Naive thymus-derived CD8-positive, alpha-beta T cell (primary cell): ENCODE results near the gene ZCWPW2. TPM values are rescaled to one million over a fixed set of nuclear protein-coding genes. Genes with fewer than 3 reads are reported as not detected.
A peak's percentile ranks its signal among the peaks of the same experiment; 100 is the strongest.

Experiments used
- ATAC-seq, 2 donors: fragments of 150-1000 bp; cut with Tn5 transposase in 1 of 2; sonication (Bioruptor Pico), chemical (Tn5 transposase) in 1 of 2; 1 replicate in 1 of 2; 2 replicates in 1 of 2; pipeline ENCODE4 v1.10.0; 2021; ENCODE audit warnings: mild to moderate bottlenecking in 2 of 2, moderate library complexity in 2 of 2
- POLR2A ChIA-PET: fragments of 350-600 bp; sonication (Branson Sonifier 250); formaldehyde crosslinking; loops from one replicate; lab custom pipeline; 2021; ENCODE audit warnings: antibody characterized with exemption; lab: Charles Lee
- DNase-seq, 10 donors: peaks; one replicate each; pipeline versions ENCODE4 v3.0.0 to v3.0.0-alpha.2; 2020 to 2022
- H3K27ac Mint-ChIP-seq, 10 donors: one replicate each; pipeline ENCODE4 v1.8.0; 2020 to 2022; ENCODE audit warnings: mild to moderate bottlenecking in 10 of 10, mixed read lengths in 10 of 10, moderate library complexity in 4 of 10, inconsistent platforms in 1 of 10
- H3K27me3 Mint-ChIP-seq, 5 donors: one replicate each; pipeline ENCODE4 v1.8.0; 2021 to 2022; ENCODE audit warnings: mixed read lengths in 5 of 5
- H3K36me3 Mint-ChIP-seq, 3 donors: one replicate each; pipeline ENCODE4 v1.8.0; 2020 to 2022; ENCODE audit warnings: mixed read lengths in 3 of 3, mild to moderate bottlenecking in 2 of 3, inconsistent platforms in 1 of 3
- H3K4me1 Mint-ChIP-seq, 4 donors: one replicate each; pipeline ENCODE4 v1.8.0; 2021 to 2022; ENCODE audit warnings: mixed read lengths in 4 of 4
- H3K4me3 Mint-ChIP-seq, 10 donors: one replicate each; pipeline ENCODE4 v1.8.0; 2020 to 2022; ENCODE audit warnings: mild to moderate bottlenecking in 10 of 10, mixed read lengths in 10 of 10, moderate library complexity in 6 of 10, inconsistent platforms in 1 of 10
- H3K9me3 Mint-ChIP-seq, 9 donors: one replicate each; pipeline ENCODE4 v1.8.0; 2020 to 2022; ENCODE audit warnings: mixed read lengths in 9 of 9, mild to moderate bottlenecking in 3 of 9, inconsistent platforms in 1 of 9, moderate library complexity in 1 of 9
- polyA plus RNA-seq, 3 donors: library from polyadenylated mRNA; unstranded; fragments of 300-500 nt; fragmentation: Illumina TruSeq; gene quantifications; one replicate each; pipeline ENCODE4 v1.2.3, GENCODE V29; 2021
- total RNA-seq, 8 experiments: library from RNA in 2 of 8; stranded (reverse) in 2 of 8; gene quantifications; one replicate each; pipeline ENCODE4 v1.2.3 and lab custom pipeline; 2021 to 2026

Gene ZCWPW2
- total and polyA plus RNA-seq, 5 experiments from 2014 or later, result 0.51 to 1.0 (median 0.68) TPM

GRCh38 chr3:28388978-28389377, 40.5 kb downstream of the ZCWPW2 start:
- Mint-ChIP-seq H3K4me3 (no peak overlapping the region), H3K27ac (no peak overlapping the region), H3K27me3 (peaks cover 0 to 4% (median 0%) of the 10 kb centered on the region in 5 donors), H3K4me1 (no peaks in the 10 kb centered on the region), H3K9me3 (peaks cover 19 to 68% (median 36%) of the 10 kb centered on the region in 9 donors), H3K36me3 (peaks cover 0 to 62% (median 26%) of the 10 kb centered on the region in 3 donors)
- POLR2A ChIA-PET, result no interaction called here
- DNase-seq, result no peak
- ATAC-seq, result no peak

GRCh38 chr3:28399206-28399605, 50.7 kb downstream of the ZCWPW2 start:
- ATAC-seq (no peak), DNase-seq (no peak)
- Mint-ChIP-seq H3K9me3 (peaks cover 37 to 85% (median 57%) of the 10 kb centered on the region in 9 donors), H3K36me3 (peaks cover 3 to 45% (median 18%) of the 10 kb centered on the region in 3 donors), H3K27ac (no peak overlapping the region), H3K4me3 (no peak overlapping the region), H3K27me3 (peaks cover 0 to 4% (median 0%) of the 10 kb centered on the region in 5 donors), H3K4me1 (no peaks in the 10 kb centered on the region)
- POLR2A ChIA-PET, result no interaction called here

GRCh38 chr3:28406241-28406640, 57.7 kb downstream of the ZCWPW2 start:
- DNase-seq (no peak), ATAC-seq (no peak)
- POLR2A ChIA-PET, result no interaction called here
- H3K9me3 Mint-ChIP-seq, result peaks cover 23 to 70% (median 39%) of the 10 kb centered on the region in 9 donors
- no peak overlapping the region for H3K4me3 Mint-ChIP-seq
- H3K4me1 Mint-ChIP-seq, result no peaks in the 10 kb centered on the region
- no peak overlapping the region for H3K27ac Mint-ChIP-seq
- H3K27me3 Mint-ChIP-seq, result peaks cover 0 to 1% (median 0%) of the 10 kb centered on the region in 5 donors
- peaks cover 0 to 32% (median 8%) of the 10 kb centered on the region in 3 donors for H3K36me3 Mint-ChIP-seq

GRCh38 chr3:28449398-28449797, 100.9 kb downstream of the ZCWPW2 start:
- Mint-ChIP-seq H3K36me3 (peaks cover 0 to 4% (median 0%) of the 10 kb centered on the region in 3 donors), H3K4me1 (no peaks in the 10 kb centered on the region), H3K9me3 (peaks cover 6 to 34% (median 25%) of the 10 kb centered on the region in 9 donors), H3K27me3 (no peaks in the 10 kb centered on the region), H3K27ac (no peak overlapping the region), H3K4me3 (no peak overlapping the region)
- POLR2A ChIA-PET, result no interaction called here
- ATAC-seq, result no peak
- DNase-seq, result no peak

GRCh38 chr3:28462866-28463265, 114.3 kb downstream of the ZCWPW2 start:
- H3K36me3 Mint-ChIP-seq, result peaks cover 2 to 23% (median 18%) of the 10 kb centered on the region in 3 donors
- no peak overlapping the region for H3K4me3 Mint-ChIP-seq
- H3K9me3 Mint-ChIP-seq, result peaks cover 3 to 21% (median 17%) of the 10 kb centered on the region in 9 donors
- peaks cover 0 to 7% (median 0%) of the 10 kb centered on the region in 5 donors for H3K27me3 Mint-ChIP-seq
- no peak for ATAC-seq
- POLR2A ChIA-PET, result no interaction called here
- DNase-seq, result no peak
- H3K4me1 Mint-ChIP-seq, result no peaks in the 10 kb centered on the region
- H3K27ac Mint-ChIP-seq, result no peak overlapping the region

GRCh38 chr3:28467414-28467813, 118.9 kb downstream of the ZCWPW2 start:
- no peak for ATAC-seq

GRCh38 chr3:28476194-28476593, 127.7 kb downstream of the ZCWPW2 start:
- POLR2A ChIA-PET, result no interaction called here
- DNase-seq (no peak), ATAC-seq (no peak)
- H3K36me3 Mint-ChIP-seq, result no peaks in the 10 kb centered on the region
- H3K4me1 Mint-ChIP-seq, result no peaks in the 10 kb centered on the region
- H3K27me3 Mint-ChIP-seq, result no peaks in the 10 kb centered on the region
- H3K9me3 Mint-ChIP-seq, result peaks cover 2 to 23% (median 5%) of the 10 kb centered on the region in 9 donors
- H3K27ac Mint-ChIP-seq, result no peak overlapping the region
- H3K4me3 Mint-ChIP-seq, result no peak overlapping the region

More at GRCh38 chr3:28467414-28467813, 118.9 kb downstream of the ZCWPW2 start:
- POLR2A ChIA-PET, result no interaction called here
- Mint-ChIP-seq H3K4me3 (no peak overlapping the region), H3K4me1 (no peaks in the 10 kb centered on the region), H3K36me3 (peaks cover 2 to 12% (median 8%) of the 10 kb centered on the region in 3 donors), H3K27ac (no peak overlapping the region), H3K27me3 (peaks cover 0 to 7% (median 0%) of the 10 kb centered on the region in 5 donors), H3K9me3 (peaks cover 9 to 52% (median 22%) of the 10 kb centered on the region in 9 donors)
- DNase-seq, result no peak

- H3K9me3 Mint-ChIP-seq, result peaks cover 0 to 19% (median 4%) of the 10 kb centered on the region in 9 donors
Measured at GRCh38 chr3:28476764-28477163, 128.2 kb downstream of the ZCWPW2 start.

GRCh38 chr3:28485164-28485563, 136.6 kb downstream of the ZCWPW2 start:
- DNase-seq (peak in 2 of 10 donors; percentile 3 to 19), ATAC-seq (peak in 1 of 2 donors; percentile 25)
- Mint-ChIP-seq H3K36me3 (peaks cover 5 to 49% (median 30%) of the 10 kb centered on the region in 3 donors), H3K4me1 (peaks cover 2 to 6% (median 5%) of the 10 kb centered on the region in 4 donors), H3K4me3 (no peak overlapping the region), H3K9me3 (peaks cover 3 to 42% (median 29%) of the 10 kb centered on the region in 9 donors), H3K27ac (no peak overlapping the region), H3K27me3 (peaks cover 0 to 2% (median 0%) of the 10 kb centered on the region in 5 donors)
- POLR2A ChIA-PET, result no interaction called here

More at GRCh38 chr3:28476764-28477163, 128.2 kb downstream of the ZCWPW2 start:
- Mint-ChIP-seq H3K27ac (no peak overlapping the region), H3K4me3 (no peak overlapping the region), H3K4me1 (no peaks in the 10 kb centered on the region), H3K36me3 (peaks cover 0 to under 1% (median 0%) of the 10 kb centered on the region in 3 donors), H3K27me3 (no peaks in the 10 kb centered on the region)
- ATAC-seq, result no peak
- DNase-seq, result no peak
- POLR2A ChIA-PET, result no interaction called here

GRCh38 chr3:28495301-28495700, 146.8 kb downstream of the ZCWPW2 start:
- H3K27me3 Mint-ChIP-seq, result no peaks in the 10 kb centered on the region
- peaks cover 0 to 5% (median 2%) of the 10 kb centered on the region in 9 donors for H3K9me3 Mint-ChIP-seq
- H3K27ac Mint-ChIP-seq, result no peak overlapping the region
- ATAC-seq (no peak), DNase-seq (no peak)
- POLR2A ChIA-PET, result no interaction called here
- no peaks in the 10 kb centered on the region for H3K4me1 Mint-ChIP-seq
- no peak overlapping the region for H3K4me3 Mint-ChIP-seq
- peaks cover 0 to 12% (median 4%) of the 10 kb centered on the region in 3 donors for H3K36me3 Mint-ChIP-seq

- ATAC-seq (no peak), DNase-seq (no peak)
- H3K27me3 Mint-ChIP-seq, result no peaks in the 10 kb centered on the region
- no peaks in the 10 kb centered on the region for H3K9me3 Mint-ChIP-seq
- H3K4me3 Mint-ChIP-seq, result no peak overlapping the region
- H3K36me3 Mint-ChIP-seq, result peaks cover 0 to 7% (median 0%) of the 10 kb centered on the region in 3 donors
- no peak overlapping the region for H3K27ac Mint-ChIP-seq
- POLR2A ChIA-PET, result no interaction called here
- H3K4me1 Mint-ChIP-seq, result no peaks in the 10 kb centered on the region
Measured at GRCh38 chr3:28502397-28502937, 153.9 kb downstream of the ZCWPW2 start.

GRCh38 chr3:28504976-28505375, 156.5 kb downstream of the ZCWPW2 start:
- Mint-ChIP-seq H3K36me3 (no peaks in the 10 kb centered on the region), H3K4me1 (no peaks in the 10 kb centered on the region), H3K27ac (no peak overlapping the region), H3K27me3 (no peaks in the 10 kb centered on the region), H3K4me3 (no peak overlapping the region), H3K9me3 (peaks cover 0 to 1% (median 0%) of the 10 kb centered on the region in 9 donors)
- POLR2A ChIA-PET, result no interaction called here
- DNase-seq, result no peak
- no peak for ATAC-seq

GRCh38 chr3:28521663-28522062, 173.1 kb downstream of the ZCWPW2 start:
- H3K4me1 Mint-ChIP-seq, result no peaks in the 10 kb centered on the region

More at GRCh38 chr3:28521663-28522062, 173.1 kb downstream of the ZCWPW2 start:
- Mint-ChIP-seq H3K4me3 (no peak overlapping the region), H3K27ac (no peak overlapping the region), H3K27me3 (no peaks in the 10 kb centered on the region), H3K36me3 (peaks cover 0 to 2% (median 0%) of the 10 kb centered on the region in 3 donors), H3K9me3 (no peaks in the 10 kb centered on the region)
- POLR2A ChIA-PET, result no interaction called here
- ATAC-seq, result no peak
- no peak for DNase-seq
